Measurements from ENCODE around the gene RXFP1.

GRCh38 chr4:158540125-158540907, 18.6 kb downstream of the RXFP1 start:
- TF ChIP-seq POLR2A (IDR thresholded peaks at IDR 0.05) = no peak
- no peak for TF ChIP-seq CTCF (IDR thresholded peaks at IDR 0.05)
- no peak for TF ChIP-seq POLR2AphosphoS5 (IDR thresholded peaks at IDR 0.05)

Measured in prostate gland (tissue), 2 donors.